K562 (cell line): Measurements from ENCODE around the gene CERS6. TPM values are rescaled to one million over a fixed set of nuclear protein-coding genes. Genes with fewer than 3 reads are reported as not detected.

Experiments used
- ARID1B ChIP-seq: fragments of 450-650 bp; IDR thresholded peaks from 2 replicates; pipeline ENCODE4 v1.6.1; 2016; ENCODE audit warnings: antibody characterized with exemption, mild to moderate bottlenecking, inconsistent platforms
- COPS2 ChIP-seq: fragments of 450-650 bp; conservative IDR thresholded peaks from 2 replicates; pipeline ENCODE4 v1.6.1; 2016; ENCODE audit warnings: mild to moderate bottlenecking, moderate library complexity
- ILK ChIP-seq: fragments of 450-650 bp; IDR thresholded peaks from 2 replicates; pipeline ENCODE4 v1.6.1; 2016; ENCODE audit warnings: missing genetic modification characterization, low read depth, mild to moderate bottlenecking, missing compliant biosample characterization, moderate library complexity, borderline replicate concordance
- MAFK ChIP-seq: IDR thresholded peaks from 2 replicates; pipeline ENCODE4 v1.6.1; 2011; ENCODE audit warnings: low read length, improper control_type of control experiment
- MITF ChIP-seq: IDR thresholded peaks from 2 replicates; pipeline ENCODE4 v1.6.1; 2014; ENCODE audit warnings: antibody characterized with exemption
- NR2C2 ChIP-seq, 2 experiments: fragments of 200-800 bp in 1 of 2; sonication (Bioruptor generic) in 1 of 2; sonication (generic) in 1 of 2; formaldehyde crosslinking in 1 of 2; IDR thresholded peaks; 2 replicates each; pipeline versions ENCODE4 v1.6.1 to v1.8.0; 2016 to 2022; ENCODE audit warnings: mild to moderate bottlenecking in 1 of 2, missing compliant biosample characterization in 1 of 2, missing genetic modification characterization in 1 of 2, missing genetic modification reagents in 1 of 2
- NRF1 ChIP-seq, 2 experiments: fragments of 450-650 bp; IDR thresholded peaks in 1 of 2; conservative IDR thresholded peaks in 1 of 2; 2 replicates each; pipeline ENCODE4 v1.6.1; 2014; ENCODE audit warnings: mild to moderate bottlenecking in 2 of 2
- RBM34 ChIP-seq: fragments of 200-400 bp; formaldehyde crosslinking; IDR thresholded peaks from 2 replicates; pipeline ENCODE4 v1.6.1; 2018; ENCODE audit warnings: low read length, borderline replicate concordance; ENCODE audit not compliant: insufficient read depth
- SMAD2 ChIP-seq: fragments of 150-350 bp; IDR thresholded peaks from 2 replicates; pipeline ENCODE4 v1.6.1; 2014; ENCODE audit warnings: low read depth, mild to moderate bottlenecking, low read length
- TCF15 ChIP-seq: fragments of 250-450 bp; sonication (Bioruptor Pico); IDR thresholded peaks from 2 replicates; pipeline ENCODE4 v1.8.0; 2022; ENCODE audit warnings: moderate library complexity, mild to moderate bottlenecking, inconsistent platforms
- THAP12 ChIP-seq: fragments of 250-450 bp; sonication (Bioruptor Pico); IDR thresholded peaks from 2 replicates; pipeline ENCODE4 v1.9.0; 2021; ENCODE audit warnings: mild to moderate bottlenecking, inconsistent platforms
- YY1 ChIP-seq, 3 experiments: IDR thresholded peaks; 2 replicates each; pipeline ENCODE4 v1.6.1; 2011; ENCODE audit warnings: low read length in 2 of 3, mild to moderate bottlenecking in 2 of 3, moderate library complexity in 2 of 3, borderline replicate concordance in 1 of 3, control low read depth in 1 of 3, low read depth in 1 of 3; ENCODE audit not compliant: insufficient read depth in 3 of 3, insufficient replicate concordance in 2 of 3, control insufficient read depth in 1 of 3, insufficient read length in 1 of 3; ENCODE audit errors: extremely low read depth in 1 of 3
- ZBTB34 ChIP-seq: fragments of 250-450 bp; sonication (Bioruptor Pico); IDR thresholded peaks from 2 replicates; pipeline ENCODE4 v1.8.0; 2021; ENCODE audit warnings: mild to moderate bottlenecking, moderate library complexity
- ZNF395 ChIP-seq: fragments of 200-800 bp; sonication (Bioruptor generic); IDR thresholded peaks from 2 replicates; pipeline ENCODE4 v1.6.1; 2017; ENCODE audit warnings: missing genetic modification characterization, missing compliant biosample characterization
- ZNF639 ChIP-seq, 2 experiments: fragments of 200-800 bp in 1 of 2; sonication (Bioruptor generic) in 1 of 2; sonication (generic) in 1 of 2; formaldehyde crosslinking in 1 of 2; IDR thresholded peaks in 1 of 2; conservative IDR thresholded peaks in 1 of 2; 2 replicates each; pipeline versions ENCODE4 v1.5.0 to v1.6.1; 2016 to 2020; ENCODE audit warnings: missing compliant biosample characterization in 1 of 2, missing genetic modification characterization in 1 of 2, missing genetic modification reagents in 1 of 2
- ZSCAN29 ChIP-seq: fragments of 450-650 bp; IDR thresholded peaks from 2 replicates; pipeline ENCODE4 v1.6.1; 2017
- polyA plus RNA-seq, 8 experiments: library from polyadenylated mRNA; depleted of rRNA in 4 of 8; stranded (reverse) in 5 of 8; unstranded in 3 of 8; fragments of >200 nt; fragmentation: Nextera tagmentation in 2 of 8; fragmentation: Illumina TruSeq in 1 of 8; extraction: Ambion mirVana in 2 of 8; extraction: Trizol in 1 of 8; gene quantifications; 2 replicates each; pipeline versions ENCODE4 v1.2.1 to v1.2.3, GENCODE V29; 2011 to 2014; ENCODE audit warnings: inconsistent platforms in 1 of 8, missing spikeins in 1 of 8
- total RNA-seq, 7 experiments: library from RNA; depleted of rRNA in 6 of 7; stranded (reverse); fragments of >200 nt in 6 of 7; fragmentation: Illumina TruSeq in 2 of 7; extraction: Trizol in 2 of 7; gene quantifications; 2 replicates each; pipeline versions ENCODE4 v1.2.1 to v1.2.3, GENCODE V29; 2011 to 2021; ENCODE audit warnings: low replicate concordance in 1 of 7

Gene CERS6
- total and polyA plus RNA-seq, 9 of the 15 experiments (the other 6 are each of a cell fraction or from before 2014, with no cell fraction given), result 1.6 to 13.6 (median 11.4) TPM

- TF ChIP-seq ZBTB34 (no peak), ZNF395 (CRISPR knock-in tag) (no peak), TCF15 (CRISPR knock-in tag) (no peak; the same call in 1 of the 2 replicates), ZSCAN29 (no peak), SMAD2 (no peak), NR2C2 (CRISPR knock-in tag; IDR thresholded peaks at IDR 0.05) (no peak), NR2C2 (tag; IDR thresholded peaks at IDR 0.05) (peak; percentile 7; the same call in 1 of the 2 replicates), MITF (peak; percentile 86), RBM34 (no peak), ILK (tag) (no peak), NRF1 (conservative IDR thresholded peaks at IDR 0.05 in 1 of 2, IDR thresholded peaks at IDR 0.05 in 1 of 2) (peak; percentile 31 to 58; a peak in 3 of 4 replicates), ZNF639 (CRISPR knock-in tag; conservative IDR thresholded peaks at IDR 0.05 in 1 of 2, IDR thresholded peaks at IDR 0.05 in 1 of 2) (peak in 1 of 2 experiments; percentile 79; a peak in 2 of 4 replicates), COPS2 (no peak), THAP12 (CRISPR knock-in tag) (no peak), ARID1B (peak; percentile 100), MAFK (no peak; the same call in 1 of the 2 replicates), YY1 (IDR thresholded peaks at IDR 0.05; ENCODE audit: borderline replicate concordance in 1 of 3, control insufficient read depth in 1 of 3, extremely low read depth in 1 of 3, insufficient read depth in 3 of 3, insufficient read length in 1 of 3, insufficient replicate concordance in 2 of 3, low read depth in 1 of 3, low read length in 2 of 3) (peak in 2 of 3 experiments; percentile 9 to 24)
These were observed 317.8 kb downstream of the CERS6 start (continued) for GRCh38 chr2:168773719-168774521.
